Brain pericyte (primary cell): ENCODE data around the gene NBAS.
"Not testable (repeated sequence)": the region's sequence is repeated elsewhere in the genome, so short reads cannot be mapped to it uniquely, and the experiment has no call there.

Experiments
- DNase-seq: peaks from one replicate; pipeline ENCODE4 v3.0.0-alpha.2; 2012; ENCODE audit warnings: low read depth, low spot score

The NBAS gene

DNA sequence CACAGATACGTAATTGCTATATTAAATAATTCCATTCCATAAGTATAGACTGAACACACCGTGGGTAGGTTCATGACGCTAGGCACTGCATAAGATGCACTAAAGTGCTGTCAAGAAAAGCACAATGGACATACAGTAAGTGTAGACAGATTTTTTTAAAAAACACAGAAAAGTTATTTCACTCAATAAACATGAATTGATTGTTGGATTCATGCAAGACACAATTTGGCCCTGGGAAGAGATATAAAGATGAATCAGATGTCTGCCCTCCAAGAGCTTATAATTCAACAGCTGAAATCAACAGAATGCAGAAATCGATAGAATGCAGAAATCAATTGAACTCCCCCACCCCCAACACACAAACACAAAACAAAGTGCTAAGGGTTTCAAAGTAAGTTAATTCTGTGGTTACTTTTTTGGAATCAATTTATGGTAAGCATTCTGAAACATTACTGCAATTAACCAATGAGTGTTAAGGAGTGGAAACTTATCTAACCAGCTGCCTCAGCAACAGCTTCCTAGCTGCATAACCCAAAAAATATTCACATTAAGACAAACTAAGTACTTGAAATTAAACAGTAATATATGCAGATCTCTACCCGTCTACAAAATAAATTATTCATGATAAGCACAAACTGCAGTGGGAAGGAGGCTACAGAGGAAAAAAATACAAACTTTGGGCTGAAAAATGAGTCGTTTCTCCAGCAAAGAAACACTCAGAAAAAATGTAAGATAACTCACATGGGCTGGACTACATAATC is 1.6 kb downstream of the NBAS start:
- DNase-seq: no peak

GRCh38 chr2:15557887-15558311 is 3.2 kb downstream of the NBAS start:
- no peak for DNase-seq

- no peak for DNase-seq
These were observed 4.7 kb downstream of the NBAS start for GRCh38 chr2:15556311-15556930.

GRCh38 chr2:15555760-15556193 is 5.4 kb downstream of the NBAS start:
- no peak for DNase-seq

DNA sequence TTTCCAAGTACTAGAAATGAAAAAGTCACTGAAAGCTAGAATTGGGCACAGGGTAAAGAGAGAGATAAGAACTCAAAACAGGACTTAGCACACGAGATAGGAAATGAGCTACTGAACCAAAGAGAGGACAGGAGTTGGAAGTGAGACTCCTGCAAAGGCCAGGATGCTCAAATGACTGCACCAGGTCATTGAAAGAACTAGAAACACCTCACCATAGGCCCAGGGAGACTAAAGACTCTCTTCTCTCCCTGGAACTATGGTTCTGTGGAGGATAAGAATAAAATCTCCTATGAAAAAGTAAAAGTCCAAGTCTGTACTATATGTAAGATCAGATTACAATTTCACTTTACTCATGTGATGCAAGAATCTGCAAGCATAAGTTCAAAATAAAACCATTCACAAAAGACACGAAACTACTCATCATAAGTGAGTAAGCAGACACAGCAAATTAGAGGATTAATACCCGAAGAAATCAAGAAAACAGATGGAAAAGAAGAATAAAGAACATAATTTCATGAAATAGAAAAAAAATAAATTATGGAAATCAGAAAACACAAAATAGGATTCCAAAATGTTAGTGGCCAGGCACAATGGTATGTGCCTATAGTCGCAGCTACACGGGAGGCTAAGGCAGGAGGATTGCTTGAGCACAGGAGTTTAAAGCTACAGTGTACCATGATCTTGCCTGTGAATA is 6.5 kb downstream of the NBAS start:
- DNase-seq: no peak

GRCh38 chr2:15553951-15554350 is 7.2 kb downstream of the NBAS start:
- no peak for DNase-seq

- no peak for DNase-seq
These were observed 7.6 kb downstream of the NBAS start for GRCh38 chr2:15553519-15553918.

GRCh38 chr2:15548974-15549373 is 12.2 kb downstream of the NBAS start:
- DNase-seq: no peak

GRCh38 chr2:15547115-15547876 is 13.8 kb downstream of the NBAS start:
- no peak for DNase-seq

GRCh38 chr2:15546297-15547098 is 14.6 kb downstream of the NBAS start:
- no peak for DNase-seq

DNA sequence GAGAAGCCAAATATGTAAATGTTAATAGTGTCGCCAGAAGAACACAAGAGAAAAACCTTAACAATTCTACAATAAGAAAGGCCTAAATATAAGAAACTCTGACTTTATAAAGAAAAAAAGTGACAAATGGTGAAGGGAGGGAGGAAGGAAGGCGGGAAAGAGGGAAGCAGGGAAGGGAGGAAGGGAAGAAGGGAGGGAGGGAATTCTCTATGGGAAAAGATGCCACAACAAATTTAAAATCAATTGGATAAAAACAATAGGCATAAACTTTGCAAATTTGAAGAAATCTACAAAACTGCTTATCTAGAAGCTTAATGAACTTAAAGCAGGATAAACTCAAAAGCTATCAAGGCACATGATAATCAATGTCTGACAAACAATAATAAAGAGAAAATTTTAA is 16.9 kb downstream of the NBAS start:
- no peak for DNase-seq

DNA sequence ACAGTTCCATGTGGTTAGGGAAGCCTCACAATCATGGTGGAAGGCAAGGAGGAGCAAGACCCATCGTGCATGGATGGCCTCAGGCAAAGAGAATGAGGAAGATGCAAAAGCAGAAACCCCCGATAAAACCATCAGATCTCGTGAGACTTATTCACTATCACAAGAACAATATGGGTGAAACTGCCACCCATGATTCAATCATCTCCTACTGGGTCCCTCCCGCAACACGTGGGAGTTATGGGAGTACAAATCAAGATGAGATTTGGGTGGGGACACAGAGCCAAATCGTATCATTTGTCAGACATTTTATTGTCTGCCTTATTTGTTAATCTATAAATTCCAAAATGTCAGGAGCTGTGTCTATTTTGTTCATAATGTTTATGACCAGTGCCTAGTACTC is 17.6 kb downstream of the NBAS start:
- DNase-seq: no peak

- DNase-seq: no peak
These were observed 18.1 kb downstream of the NBAS start for GRCh38 chr2:15543053-15543452.

GRCh38 chr2:15542269-15542668 is 18.9 kb downstream of the NBAS start:
- DNase-seq: not testable (repeated sequence)

DNA sequence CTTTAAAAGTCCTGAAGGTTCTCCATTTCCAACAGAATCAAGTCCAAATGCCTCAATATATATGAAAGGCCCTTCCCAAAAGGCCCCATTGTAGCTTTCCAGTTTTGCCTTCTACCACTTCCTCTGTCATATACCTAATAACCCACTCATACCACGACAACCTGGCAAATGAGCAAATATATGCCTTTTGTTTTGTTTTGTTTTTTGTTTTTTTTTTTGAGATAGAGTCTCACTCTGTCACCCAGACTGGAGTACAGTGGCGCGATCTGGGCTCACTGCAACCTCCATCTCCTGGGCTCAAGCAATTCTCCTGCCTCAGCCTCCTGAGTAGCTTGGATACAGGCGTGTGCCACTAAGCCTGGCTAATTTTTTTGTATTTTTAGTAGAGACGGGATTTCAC is 20.6 kb downstream of the NBAS start:
- DNase-seq: not testable (repeated sequence)

DNA sequence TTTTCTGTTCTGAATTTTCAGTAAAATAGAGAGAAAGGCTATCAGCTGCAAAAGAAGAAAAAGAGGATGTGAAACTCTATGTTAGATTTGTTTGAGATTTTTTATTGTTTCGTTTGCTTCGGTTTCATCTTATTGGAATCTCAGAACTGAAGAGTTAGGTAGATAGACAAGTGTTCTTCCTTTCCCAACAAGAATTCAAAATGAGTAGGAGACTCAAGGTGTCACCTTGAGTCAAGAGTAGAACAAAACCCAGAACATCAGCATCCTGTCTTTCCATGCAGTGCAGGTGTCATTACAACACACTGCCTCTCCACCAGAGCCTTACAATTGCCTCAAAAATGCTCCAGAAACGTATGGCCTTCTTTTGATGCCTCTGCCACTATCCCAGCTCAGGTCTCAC is 21.1 kb downstream of the NBAS start:
- DNase-seq: no peak

- no peak for DNase-seq
These were observed 22.3 kb downstream of the NBAS start for GRCh38 chr2:15538792-15539191.

- no peak for DNase-seq
These were observed 27.2 kb downstream of the NBAS start for GRCh38 chr2:15533860-15534480.

GRCh38 chr2:15532996-15533395 is 28.1 kb downstream of the NBAS start:
- no peak for DNase-seq

DNA sequence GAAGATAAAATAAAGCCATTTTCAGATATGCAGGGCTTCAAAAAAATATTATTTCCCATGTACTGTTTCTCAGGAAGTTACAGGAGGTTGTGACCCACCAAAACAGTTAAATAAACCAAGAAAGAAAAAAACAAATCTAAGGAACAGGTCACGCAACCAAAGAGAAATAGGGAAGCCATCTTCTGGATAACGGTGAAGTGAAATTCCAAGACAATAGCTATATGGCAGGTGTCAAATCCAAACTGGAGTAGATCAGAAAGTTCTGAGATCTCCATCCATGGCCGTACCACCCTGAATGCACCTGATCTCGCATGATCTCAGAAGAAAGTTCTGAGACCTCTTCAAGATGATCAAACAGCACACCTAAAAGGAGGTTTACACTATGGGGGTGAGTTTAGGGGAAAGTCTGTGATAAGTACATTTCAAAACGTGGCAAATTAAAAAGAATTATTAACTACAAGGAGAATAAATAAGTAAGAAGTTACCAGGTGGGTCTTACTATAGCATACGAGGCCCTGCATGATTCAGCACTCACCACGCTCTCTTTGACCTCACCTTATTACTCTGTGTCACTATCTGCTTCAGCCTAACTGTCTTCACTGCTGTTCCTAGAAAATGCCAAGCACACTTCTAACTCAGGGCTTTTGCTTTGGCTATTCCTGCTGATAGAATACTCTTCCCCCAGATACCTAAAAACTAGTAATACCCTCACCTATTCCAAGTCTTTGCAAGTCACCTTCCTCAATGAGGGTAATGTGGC is 29.9 kb downstream of the NBAS start:
- no peak for DNase-seq
